Smooth muscle cell (in vitro differentiated cells): ENCODE results near the gene ELAVL1. TPM values are rescaled to one million over a fixed set of nuclear protein-coding genes. Genes with fewer than 3 reads are reported as not detected.

Experiments used
- DNase-seq: peaks from one replicate; lab custom pipeline; 2025; ENCODE audit not compliant: unreplicated experiment; lab: John Stamatoyannopoulos, UW
- H2AFZ ChIP-seq: fragments of 200-600 bp; sonication (generic); 2 replicates; pipeline ENCODE4 v1.6.0; 2016; ENCODE audit warnings: antibody characterized with exemption, low read depth, mild to moderate bottlenecking
- H3F3A ChIP-seq: fragments of 200-600 bp; sonication (generic); 2 replicates; pipeline ENCODE4 v1.6.0; 2017; ENCODE audit warnings: antibody characterized with exemption, low read depth
- H3K27ac ChIP-seq: fragments of 200-600 bp; sonication (generic); 2 replicates; pipeline ENCODE4 v1.5.1; 2016; ENCODE audit warnings: low read depth, mild to moderate bottlenecking
- H3K27me3 ChIP-seq: fragments of 200-600 bp; sonication (generic); 2 replicates; pipeline ENCODE4 v1.6.1; 2016; ENCODE audit warnings: low read depth, mild to moderate bottlenecking
- H3K36me3 ChIP-seq: fragments of 200-600 bp; sonication (generic); 2 replicates; pipeline ENCODE4 v1.5.1; 2016; ENCODE audit warnings: low read depth
- H3K4me1 ChIP-seq: fragments of 200-600 bp; sonication (generic); 2 replicates; pipeline ENCODE4 v1.5.1; 2016; ENCODE audit warnings: low read depth
- H3K4me2 ChIP-seq: fragments of 200-600 bp; sonication (generic); 2 replicates; pipeline ENCODE4 v1.6.0; 2016; ENCODE audit warnings: mild to moderate bottlenecking
- H3K4me3 ChIP-seq: fragments of 200-600 bp; sonication (generic); 2 replicates; pipeline ENCODE4 v1.5.1; 2016; ENCODE audit warnings: mild to moderate bottlenecking
- H3K79me2 ChIP-seq: fragments of 200-600 bp; sonication (generic); 2 replicates; pipeline ENCODE4 v1.6.0; 2016; ENCODE audit warnings: low read depth, mild to moderate bottlenecking
- H3K9ac ChIP-seq: fragments of 200-600 bp; sonication (generic); 2 replicates; pipeline ENCODE4 v1.6.0; 2016; ENCODE audit warnings: low read depth
- H3K9me3 ChIP-seq: fragments of 200-600 bp; sonication (generic); replicated peaks from 2 replicates; pipeline ENCODE4 v1.5.1; 2016; ENCODE audit warnings: low read depth
- H4K20me1 ChIP-seq: fragments of 200-600 bp; sonication (generic); 2 replicates; pipeline ENCODE4 v1.6.0; 2016; ENCODE audit warnings: low read depth
- WGBS: methylation state at CpG from one replicate; pipeline ENCODE4 v1.1.7; 2016; ENCODE audit warnings: low lambda C conversion rate; 5-methylcytosine and 5-hydroxymethylcytosine counted together
- polyA plus RNA-seq: library from polyadenylated mRNA; unstranded; fragments of >200 nt; fragmentation: Nextera tagmentation; extraction: Ambion mirVana; gene quantifications from 2 replicates; pipeline ENCODE4 v1.2.1, GENCODE V29; 2016
- total RNA-seq: library from RNA; depleted of rRNA; stranded (reverse); fragments of >200 nt; gene quantifications from 2 replicates; pipeline ENCODE4 v1.2.3, GENCODE V29; 2014
- TF ChIP-seq, protein P1 (sequence below): fragments of 200-600 bp; sonication (generic); IDR thresholded peaks from 2 replicates; pipeline ENCODE4 v1.5.1; 2017; ENCODE audit warnings: borderline replicate concordance, mild to moderate bottlenecking, antibody characterized with exemption; ENCODE audit not compliant: insufficient read depth, poor library complexity, severe bottlenecking

ELAVL1 gene
- total and polyA plus RNA-seq, 2 experiments from 2014 or later: 47.9 to 90.7 TPM

DNA sequence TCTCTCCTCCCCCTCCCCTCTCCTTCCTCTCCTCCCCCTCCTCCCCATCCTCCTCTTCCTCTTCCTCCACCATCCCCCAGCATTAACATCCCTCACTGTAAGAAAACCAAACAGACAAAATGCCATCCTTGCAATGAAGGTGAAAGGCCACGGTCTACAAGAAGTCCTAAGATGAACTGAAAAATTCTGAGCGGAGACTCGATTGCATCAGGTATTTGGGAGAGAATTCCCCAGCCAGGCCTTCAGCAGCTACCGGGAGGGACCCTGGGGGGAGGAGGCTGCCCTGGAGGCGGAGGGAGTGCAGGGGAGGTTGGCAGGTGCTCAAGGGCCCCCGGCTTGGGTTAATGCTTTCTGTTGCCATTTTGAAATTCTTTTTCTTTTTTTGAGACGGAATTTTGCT is 51.9 kb downstream of the ELAVL1 start:
- Histone ChIP-seq H2AFZ (no peak overlapping the region), H3K36me3 (no peaks in the 10 kb centered on the region), H3K9me3 (no peaks in the 10 kb centered on the region), H3K27me3 (no peaks in the 10 kb centered on the region), H3K4me2 (no peak overlapping the region), H3K4me3 (no peak overlapping the region), H3F3A (no peaks in the 10 kb centered on the region), H3K9ac (no peak overlapping the region), H3K27ac (no peak overlapping the region), H3K79me2 (no peaks in the 10 kb centered on the region), H4K20me1 (no peaks in the 10 kb centered on the region), H3K4me1 (no peaks in the 10 kb centered on the region)
- TF ChIP-seq, protein P1, sequence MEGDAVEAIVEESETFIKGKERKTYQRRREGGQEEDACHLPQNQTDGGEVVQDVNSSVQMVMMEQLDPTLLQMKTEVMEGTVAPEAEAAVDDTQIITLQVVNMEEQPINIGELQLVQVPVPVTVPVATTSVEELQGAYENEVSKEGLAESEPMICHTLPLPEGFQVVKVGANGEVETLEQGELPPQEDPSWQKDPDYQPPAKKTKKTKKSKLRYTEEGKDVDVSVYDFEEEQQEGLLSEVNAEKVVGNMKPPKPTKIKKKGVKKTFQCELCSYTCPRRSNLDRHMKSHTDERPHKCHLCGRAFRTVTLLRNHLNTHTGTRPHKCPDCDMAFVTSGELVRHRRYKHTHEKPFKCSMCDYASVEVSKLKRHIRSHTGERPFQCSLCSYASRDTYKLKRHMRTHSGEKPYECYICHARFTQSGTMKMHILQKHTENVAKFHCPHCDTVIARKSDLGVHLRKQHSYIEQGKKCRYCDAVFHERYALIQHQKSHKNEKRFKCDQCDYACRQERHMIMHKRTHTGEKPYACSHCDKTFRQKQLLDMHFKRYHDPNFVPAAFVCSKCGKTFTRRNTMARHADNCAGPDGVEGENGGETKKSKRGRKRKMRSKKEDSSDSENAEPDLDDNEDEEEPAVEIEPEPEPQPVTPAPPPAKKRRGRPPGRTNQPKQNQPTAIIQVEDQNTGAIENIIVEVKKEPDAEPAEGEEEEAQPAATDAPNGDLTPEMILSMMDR: no peak
- DNase-seq: no peak
- 84% methylated on average over 7 of the region's 7 CpGs for WGBS

DNA sequence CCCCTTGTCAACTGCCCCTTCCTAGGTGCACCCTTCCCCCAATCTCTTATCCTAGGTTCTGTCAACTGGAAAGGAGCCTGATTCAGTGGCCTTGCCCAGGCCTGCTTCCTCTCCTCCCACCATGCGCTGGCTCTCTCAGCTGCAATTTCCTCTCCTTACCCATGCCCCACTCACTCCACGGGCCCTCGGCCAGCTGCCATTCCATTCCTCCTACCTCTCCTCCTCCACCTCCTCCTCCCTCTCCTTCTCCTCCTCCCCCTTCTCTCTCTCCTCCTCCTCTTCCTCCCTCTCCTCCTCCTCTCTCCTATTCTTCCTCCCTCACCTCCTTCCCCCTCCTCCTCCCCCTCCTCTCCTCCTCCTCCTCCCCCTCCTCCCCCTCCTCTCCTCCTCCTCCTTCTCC is 52.4 kb downstream of the ELAVL1 start:
- no peaks in the 10 kb centered on the region for H4K20me1 ChIP-seq
- no peaks in the 10 kb centered on the region for H3K4me1 ChIP-seq
- no peaks in the 10 kb centered on the region for H3K36me3 ChIP-seq
- TF ChIP-seq, protein P1: no peak
- no peaks in the 10 kb centered on the region for H3F3A ChIP-seq
- no peak overlapping the region for H3K27ac ChIP-seq
- no peak overlapping the region for H3K4me2 ChIP-seq
- no peaks in the 10 kb centered on the region for H3K27me3 ChIP-seq
- WGBS: 62% methylated on average over 3 of the region's 3 CpGs
- H3K9ac ChIP-seq: no peak overlapping the region
- no peak for DNase-seq
- H2AFZ ChIP-seq: no peak overlapping the region
- no peaks in the 10 kb centered on the region for H3K79me2 ChIP-seq
- H3K9me3 ChIP-seq: no peaks in the 10 kb centered on the region
- H3K4me3 ChIP-seq: no peak overlapping the region

DNA sequence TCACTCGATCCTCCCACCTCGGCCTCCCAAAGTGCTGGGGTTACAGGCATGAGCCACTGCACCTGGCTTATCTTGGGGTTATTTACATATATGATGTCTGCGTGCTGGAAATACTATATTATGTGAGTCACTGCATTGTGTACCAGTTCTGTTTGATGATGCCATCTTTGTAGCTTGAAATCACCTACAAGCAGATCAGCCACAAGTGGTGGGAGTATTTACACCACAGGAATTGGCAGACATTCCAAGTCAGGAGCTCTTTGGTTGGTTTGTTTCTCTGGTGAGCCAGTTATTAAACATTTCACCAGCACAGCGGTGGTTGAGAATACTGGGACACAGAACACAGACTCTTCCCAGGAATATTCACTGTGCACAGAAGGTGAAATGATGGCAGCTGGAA is 57.5 kb downstream of the ELAVL1 start:
- WGBS: 87% methylated on average over 4 of the region's 4 CpGs
- H4K20me1 ChIP-seq: peaks cover 5% of the 10 kb centered on the region
- no peaks in the 10 kb centered on the region for H3F3A ChIP-seq
- no peaks in the 10 kb centered on the region for H3K27me3 ChIP-seq
- no peaks in the 10 kb centered on the region for H3K36me3 ChIP-seq
- no peak overlapping the region for H3K4me3 ChIP-seq
- no peaks in the 10 kb centered on the region for H3K4me1 ChIP-seq
- no peak overlapping the region for H3K27ac ChIP-seq
- no peak overlapping the region for H3K9ac ChIP-seq
- DNase-seq: no peak
- no peak overlapping the region for H3K4me2 ChIP-seq
- no peaks in the 10 kb centered on the region for H3K9me3 ChIP-seq
- no peak overlapping the region for H2AFZ ChIP-seq
- TF ChIP-seq, protein P1: no peak
- peaks cover 2% of the 10 kb centered on the region for H3K79me2 ChIP-seq

DNA sequence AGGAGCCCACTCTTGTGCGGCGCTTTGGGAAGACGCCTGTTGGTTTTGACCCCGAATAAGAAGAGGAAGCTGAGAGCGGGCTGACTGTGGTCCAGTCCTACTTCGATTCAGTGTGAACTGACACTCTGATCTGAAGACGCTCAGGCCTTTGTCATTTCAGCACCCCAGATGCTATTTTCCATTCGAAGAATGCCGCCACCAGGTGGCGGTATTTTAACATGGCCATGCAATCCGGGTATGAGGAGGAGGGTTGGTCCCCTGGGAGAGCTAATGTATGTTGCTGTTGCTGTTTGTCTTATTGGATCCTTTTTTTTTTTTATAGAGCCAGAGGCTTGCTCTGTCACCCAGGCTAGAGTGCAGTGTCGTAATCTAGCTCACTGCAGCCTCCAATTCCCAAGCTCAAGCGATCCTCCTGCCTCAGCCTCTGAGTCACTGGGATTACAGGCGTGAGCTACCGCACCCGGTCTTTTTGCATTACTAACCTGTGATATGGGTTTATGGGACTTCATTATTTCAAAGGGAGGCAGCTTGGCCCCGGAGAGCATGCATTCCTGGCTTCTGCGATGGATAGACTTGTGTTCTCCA is 61.2 kb downstream of the ELAVL1 start:
- DNase-seq: peak; percentile 70
- Histone ChIP-seq H3K27me3 (no peaks in the 10 kb centered on the region), H3F3A (no peaks in the 10 kb centered on the region), H3K79me2 (peaks cover 26% of the 10 kb centered on the region), H3K9ac (peak overlapping the region; percentile 73), H4K20me1 (peaks cover 5% of the 10 kb centered on the region), H2AFZ (no peak overlapping the region), H3K4me3 (peak overlapping the region; percentile 70), H3K36me3 (no peaks in the 10 kb centered on the region), H3K27ac (peak overlapping the region; percentile 86), H3K4me1 (peaks cover 5% of the 10 kb centered on the region), H3K4me2 (peak overlapping the region; percentile 94), H3K9me3 (no peaks in the 10 kb centered on the region)
- TF ChIP-seq, protein P1: peak; percentile 93
- whole genome bisulfite sequencing: 31% methylated on average over 18 of the region's 18 CpGs
